Measurements from ENCODE around the gene MFRP. TPM values are rescaled to one million over a fixed set of nuclear protein-coding genes. Genes with fewer than 3 reads are reported as not detected.
A peak's percentile ranks its signal among the peaks of the same experiment; 100 is the strongest.

MFRP gene
- total and polyA plus RNA-seq, 9 of the 15 experiments (the other 6 are each of a cell fraction or from before 2014, with no cell fraction given): not detected

DNA sequence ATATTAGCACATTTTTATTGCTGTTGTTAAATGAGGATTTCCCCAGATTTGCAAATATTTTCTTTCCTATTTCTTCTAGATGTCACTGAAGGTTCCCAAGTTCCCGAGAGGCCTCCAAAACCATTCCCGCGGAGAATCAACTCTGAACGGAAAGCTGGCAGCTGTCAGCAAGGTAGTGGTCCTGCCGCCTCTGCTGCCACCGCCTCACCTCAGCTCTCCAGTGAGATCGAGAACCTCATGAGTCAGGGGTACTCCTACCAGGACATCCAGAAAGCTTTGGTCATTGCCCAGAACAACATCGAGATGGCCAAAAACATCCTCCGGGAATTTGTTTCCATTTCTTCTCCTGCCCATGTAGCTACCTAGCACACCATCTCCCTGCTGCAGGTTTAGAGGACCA lies 47.1 kb downstream of the MFRP start:
- no peak for DNase-seq (ENCODE audit: extremely low read depth in 1 of 4, low spot score in 3 of 4)
- WGBS (ENCODE audit: insufficient coverage, low coverage, missing lambda C conversion rate): 90% methylated on average over 9 of the region's 9 CpGs
- POLR2A ChIA-PET: interaction anchor here (0.8 to 2.5 kb wide), 3 partner anchors 11 to 205 kb away, joined by 3 to 17 read pairs (median 3); a partner anchor contains a TSS

More for the DNA sequence above, 47.1 kb downstream of the MFRP start:
- Histone ChIP-seq H3K36me3 (ENCODE audit: control insufficient read depth, insufficient read depth, low read length) (peaks cover 75% of the 10 kb centered on the region), H3K27me3 (ENCODE audit: control insufficient read depth in 2 of 2, insufficient read depth in 2 of 2, low read length in 2 of 2) (no peaks in the 10 kb centered on the region), H3K4me2 (ENCODE audit: insufficient read depth, low read length) (no peak overlapping the region), H3K9me3 (replicated peaks; ENCODE audit: control insufficient read depth, insufficient read depth, low read depth, low read length) (no peaks in the 10 kb centered on the region), H3K9me1 (ENCODE audit: control insufficient read depth, insufficient read depth, low read length) (no peaks in the 10 kb centered on the region), H3K79me2 (ENCODE audit: control insufficient read depth, insufficient read depth, low read length) (no peaks in the 10 kb centered on the region), H3K4me3 (no peak overlapping the region), H4K20me1 (replicated peaks; ENCODE audit: control insufficient read depth, insufficient read depth, low read length) (no peaks in the 10 kb centered on the region), H2AFZ (ENCODE audit: low read depth, low read length) (no peak overlapping the region), H3K9ac (ENCODE audit: insufficient read depth in 1 of 2, low read depth in 2 of 2, low read length in 2 of 2) (0 out of 4 replicates have a peak overlapping the region, but pooled peaks of 1 of the 2 experiments have one; percentile 29), H3K4me1 (replicated peaks in 1 of 2; ENCODE audit: control insufficient read depth in 2 of 2, insufficient read depth in 2 of 2, low read length in 2 of 2) (no peaks in the 10 kb centered on the region), H3K27ac (ENCODE audit: extremely low read depth, low read depth, low read length) (no peak overlapping the region)
- in situ Hi-C loops (cut with MboI): no loop called here
- intact Hi-C loops (cut with micrococcal nuclease): no loop called here
- no peak for FAIRE-seq
- TF ChIP-seq FUS (optimal IDR thresholded peaks at IDR 0.05; ENCODE audit: low read depth, low read length) (no peak), ASH1L (IDR thresholded peaks at IDR 0.05; ENCODE audit: borderline replicate concordance, low read depth, partially characterized antibody) (no peak), CHD4 (IDR thresholded peaks at IDR 0.05; ENCODE audit: insufficient read depth, insufficient replicate concordance, low read depth, low read length, poor library complexity, severe bottlenecking) (no peak), ZNF766 (CRISPR knock-in tag; conservative IDR thresholded peaks at IDR 0.05) (no peak), ZNF780A (CRISPR knock-in tag; IDR thresholded peaks at IDR 0.05) (no peak), ZNF778 (CRISPR knock-in tag; IDR thresholded peaks at IDR 0.05) (no peak), TAF15 (IDR thresholded peaks at IDR 0.05; ENCODE audit: low read depth, low read length) (no peak), HDAC1 (IDR thresholded peaks at IDR 0.05) (no peak), NFE2 (IDR thresholded peaks at IDR 0.05; ENCODE audit: low read depth) (no peak), TEAD2 (tag; IDR thresholded peaks at IDR 0.05) (no peak), BRF1 (IDR thresholded peaks at IDR 0.05; ENCODE audit: borderline replicate concordance, extremely low read depth, insufficient read length) (no peak)
- TF ChIP-seq, protein P1, sequence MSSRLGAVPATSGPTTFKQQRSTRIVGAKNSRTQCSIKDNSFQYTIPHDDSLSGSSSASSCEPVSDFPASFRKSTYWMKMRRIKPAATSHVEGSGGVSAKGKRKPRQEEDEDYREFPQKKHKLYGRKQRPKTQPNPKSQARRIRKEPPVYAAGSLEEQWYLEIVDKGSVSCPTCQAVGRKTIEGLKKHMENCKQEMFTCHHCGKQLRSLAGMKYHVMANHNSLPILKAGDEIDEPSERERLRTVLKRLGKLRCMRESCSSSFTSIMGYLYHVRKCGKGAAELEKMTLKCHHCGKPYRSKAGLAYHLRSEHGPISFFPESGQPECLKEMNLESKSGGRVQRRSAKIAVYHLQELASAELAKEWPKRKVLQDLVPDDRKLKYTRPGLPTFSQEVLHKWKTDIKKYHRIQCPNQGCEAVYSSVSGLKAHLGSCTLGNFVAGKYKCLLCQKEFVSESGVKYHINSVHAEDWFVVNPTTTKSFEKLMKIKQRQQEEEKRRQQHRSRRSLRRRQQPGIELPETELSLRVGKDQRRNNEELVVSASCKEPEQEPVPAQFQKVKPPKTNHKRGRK (tag; IDR thresholded peaks at IDR 0.05): no peak
- BruUV-seq (replicated peaks): no TSS peak
- CTCF ChIA-PET (ENCODE audit: low intra/inter-chr PET ratio): no interaction called here
- no peak for ATAC-seq

Measured in K562 (cell line).